ENCODE measurements around the gene FBXO10.
"Not testable (repeated sequence)": the region's sequence is repeated elsewhere in the genome, so short reads cannot be mapped to it uniquely, and the experiment has no call there.

Gene FBXO10

GRCh38 chr9:37575921-37576721 is at the start of gene FBXO10:
FBXO10 (minus strand) TSS chr9:37576380; CDS start chr9:37541768, 34,612 bp downstream.
- peak; percentile 41 for DNase-seq

DNA sequence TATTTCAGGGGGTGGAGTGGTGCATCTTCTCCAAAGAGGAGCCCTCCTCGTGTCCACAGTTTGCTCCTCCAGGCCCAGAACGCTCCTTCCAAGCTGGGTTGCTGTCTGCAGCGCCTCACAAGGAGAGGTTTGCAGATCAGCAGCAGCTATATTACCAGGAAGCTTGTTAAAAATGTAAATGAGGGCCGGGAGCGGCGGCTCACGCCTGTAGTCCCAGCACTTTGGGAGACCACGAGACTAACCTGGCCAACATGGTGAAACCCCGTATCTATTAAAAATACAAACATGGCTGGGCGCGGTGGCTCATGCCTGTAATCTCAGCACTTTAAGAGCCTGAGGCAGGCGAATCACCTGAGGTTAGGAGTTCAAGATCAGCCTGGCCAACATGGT is 49.6 kb upstream of the FBXO10 start:
- DNase-seq: no peak

DNA sequence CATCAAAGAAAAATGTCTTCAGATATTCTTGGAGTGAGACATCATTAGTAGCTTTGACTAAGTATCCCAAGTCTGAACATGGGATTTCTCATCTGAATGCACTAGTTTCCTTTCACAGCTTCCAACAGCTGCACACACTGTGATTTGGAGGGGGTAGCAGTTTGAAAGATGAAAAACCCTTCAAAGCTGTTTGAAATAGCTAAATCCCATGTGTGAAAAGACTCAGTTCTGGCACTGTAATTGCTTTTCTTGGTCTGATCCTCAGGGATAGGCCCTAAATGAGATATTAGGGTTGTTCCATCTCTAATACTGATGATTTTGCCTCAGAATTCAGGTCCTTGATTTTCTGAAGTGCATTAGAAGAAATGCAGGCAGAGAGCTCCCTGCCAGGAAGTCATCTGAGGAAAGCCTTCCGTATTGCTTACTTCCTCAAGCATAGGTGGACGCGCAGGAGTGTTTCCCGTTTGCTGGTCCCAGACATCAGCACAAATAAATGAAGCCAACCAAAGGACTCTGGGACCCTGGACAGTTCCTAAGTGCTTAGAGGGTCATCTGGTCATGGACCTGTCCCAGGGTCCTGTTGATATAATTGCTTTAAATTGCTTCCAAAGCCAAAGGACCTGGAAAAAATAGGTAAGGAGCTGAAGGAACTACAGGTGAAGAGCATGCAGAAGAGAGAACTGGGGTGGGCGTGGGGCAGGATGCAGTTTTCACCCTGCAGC is 49.0 kb upstream of the FBXO10 start:
- no peak for DNase-seq

GRCh38 chr9:37624073-37624472 is 47.9 kb upstream of the FBXO10 start:
- no peak for DNase-seq

- DNase-seq: no peak
These were observed 47.1 kb upstream of the FBXO10 start for GRCh38 chr9:37623267-37623666.

DNA sequence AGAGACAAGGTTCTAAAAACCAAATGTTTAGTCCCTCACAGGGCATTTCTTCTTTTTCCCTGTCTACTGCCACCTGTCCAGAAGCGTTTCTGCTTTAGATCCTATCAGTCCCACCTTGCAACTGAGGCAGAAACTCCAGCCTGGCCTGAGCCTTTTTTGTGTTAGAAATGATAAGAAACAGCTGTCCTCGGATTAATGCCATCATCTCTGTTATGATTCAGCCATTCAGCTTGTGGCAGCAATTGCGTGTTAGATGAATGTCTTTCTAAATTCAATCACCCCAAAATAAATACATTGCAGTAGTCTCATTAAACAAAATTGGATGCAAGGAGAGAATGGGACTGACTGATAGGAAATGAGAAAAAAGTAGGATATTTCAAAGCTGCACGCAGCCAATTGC is 46.3 kb upstream of the FBXO10 start:
- no peak for DNase-seq

GRCh38 chr9:37621273-37622121 is 45.3 kb upstream of the FBXO10 start:
- DNase-seq: no peak

DNA sequence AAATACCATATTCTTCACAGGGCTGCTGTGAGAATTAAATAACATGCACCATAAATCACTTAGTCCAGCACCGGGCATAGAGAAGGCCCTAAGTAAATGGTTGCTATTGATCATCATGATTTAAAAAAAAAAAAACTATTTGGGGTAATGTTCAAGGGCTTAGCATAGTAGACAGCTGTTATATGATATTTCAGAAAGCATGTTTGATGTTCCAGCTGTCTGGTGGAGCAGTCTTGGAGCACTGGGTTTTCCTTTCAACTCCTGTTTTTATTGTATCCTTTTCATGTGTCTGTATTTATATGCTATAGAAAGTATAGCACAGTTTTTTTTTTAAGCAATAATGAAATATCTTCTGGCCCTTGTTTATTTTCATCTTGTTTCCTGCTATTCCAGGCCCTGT is 44.2 kb upstream of the FBXO10 start:
- no peak for DNase-seq

- DNase-seq: no peak
These were observed 43.6 kb upstream of the FBXO10 start for GRCh38 chr9:37619806-37620205.

DNA sequence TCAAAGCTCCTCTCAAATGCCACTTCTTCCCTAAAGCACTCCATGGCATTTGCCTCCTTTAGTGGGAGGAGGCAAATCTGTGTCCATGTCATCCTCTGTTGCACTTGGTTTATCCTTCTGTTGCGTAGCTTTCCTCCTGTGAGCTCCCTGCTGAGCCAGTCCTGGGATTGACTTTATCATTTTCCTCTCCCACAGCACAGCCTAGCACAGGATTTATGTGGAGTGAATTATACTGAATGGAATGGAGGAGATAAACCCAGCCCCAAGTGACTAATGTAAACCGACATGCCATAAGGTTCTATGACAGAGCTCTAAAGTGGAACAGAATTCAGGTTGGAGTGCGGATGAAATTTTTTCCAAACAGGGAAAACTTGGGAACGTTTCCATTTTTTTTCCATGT is 42.6 kb upstream of the FBXO10 start:
- DNase-seq: no peak

DNA sequence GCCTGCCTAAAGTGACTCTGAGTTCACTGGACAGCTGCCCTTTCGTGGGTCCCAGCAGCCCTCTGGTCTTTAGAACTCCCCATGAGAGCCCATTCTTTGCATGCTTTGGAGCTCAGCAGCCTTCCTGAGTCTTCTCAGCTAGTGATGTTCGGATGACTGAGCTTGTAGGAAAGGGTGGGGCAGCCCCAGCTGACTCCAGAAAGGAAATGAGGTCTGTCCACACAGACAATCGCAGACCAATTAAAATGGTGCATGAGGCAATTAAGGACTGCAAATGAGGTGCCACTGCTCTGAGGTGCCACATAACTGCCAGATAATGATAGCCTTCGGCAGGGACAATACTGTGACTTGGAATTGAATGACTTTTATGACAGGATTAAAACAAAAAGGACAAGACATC is 41.7 kb upstream of the FBXO10 start:
- no peak for DNase-seq

- no peak for DNase-seq
These were observed 41.0 kb upstream of the FBXO10 start for GRCh38 chr9:37617161-37617560.

DNA sequence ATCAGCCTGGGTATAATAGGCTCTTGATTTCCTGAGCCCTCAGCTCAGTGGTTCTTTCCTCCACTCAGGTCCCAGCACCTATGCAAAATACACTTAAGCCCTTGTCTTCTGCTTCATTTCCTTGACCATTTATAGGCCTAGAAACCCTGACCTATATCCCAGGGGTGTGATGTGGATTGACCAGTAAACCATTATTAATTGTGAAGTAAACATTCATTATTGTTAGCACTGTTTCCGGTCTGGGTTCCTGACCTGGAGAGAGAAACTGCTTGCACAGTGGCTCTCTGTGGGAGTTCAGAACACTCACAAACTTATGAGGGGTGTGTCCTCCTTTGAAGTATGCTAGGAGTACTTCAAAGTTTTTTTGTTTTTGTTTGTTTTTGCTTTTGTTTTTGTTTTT is 35.8 kb upstream of the FBXO10 start:
- DNase-seq: no peak

DNA sequence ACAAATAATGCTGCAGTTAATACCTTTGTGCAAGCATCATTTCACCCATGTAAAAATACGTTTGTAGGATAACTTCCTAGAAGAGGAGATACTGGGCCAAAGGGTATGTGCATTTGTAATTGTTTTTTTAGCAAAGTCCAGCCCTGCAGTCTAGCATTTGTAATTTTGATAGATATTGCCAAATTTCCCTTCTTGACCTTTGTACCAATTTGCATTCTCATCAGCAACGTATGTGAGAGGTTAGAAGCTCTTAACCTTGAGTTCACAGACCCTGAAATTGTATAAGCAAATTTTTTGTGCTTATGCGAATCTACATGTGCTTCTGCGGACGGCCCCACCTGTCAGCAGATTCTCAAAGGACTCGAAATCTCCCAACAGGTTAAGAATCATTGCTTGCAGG is 34.8 kb upstream of the FBXO10 start:
- no peak for DNase-seq

GRCh38 chr9:37609735-37610397 is 33.7 kb upstream of the FBXO10 start:
- no peak for DNase-seq

DNA sequence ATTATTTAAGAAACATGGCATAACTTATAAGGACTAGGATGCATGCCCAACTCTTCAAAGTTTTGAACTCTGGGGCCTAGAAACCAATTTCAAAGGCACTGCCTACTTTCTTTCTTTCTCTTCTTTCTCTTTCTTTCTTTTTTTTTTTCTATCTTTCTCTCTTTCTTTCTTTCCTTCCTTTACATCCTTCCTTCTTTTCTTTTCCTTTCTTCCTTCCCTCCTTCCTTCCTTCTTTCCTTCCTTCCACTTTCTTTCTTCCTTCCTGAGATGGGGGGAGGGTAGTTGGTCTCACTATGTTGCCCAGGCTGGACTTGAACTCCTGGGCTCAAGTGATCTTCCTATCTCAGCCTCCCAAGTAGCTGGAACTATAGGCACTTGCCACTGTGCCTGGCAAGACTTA is 32.1 kb upstream of the FBXO10 start:
- no peak for DNase-seq

DNA sequence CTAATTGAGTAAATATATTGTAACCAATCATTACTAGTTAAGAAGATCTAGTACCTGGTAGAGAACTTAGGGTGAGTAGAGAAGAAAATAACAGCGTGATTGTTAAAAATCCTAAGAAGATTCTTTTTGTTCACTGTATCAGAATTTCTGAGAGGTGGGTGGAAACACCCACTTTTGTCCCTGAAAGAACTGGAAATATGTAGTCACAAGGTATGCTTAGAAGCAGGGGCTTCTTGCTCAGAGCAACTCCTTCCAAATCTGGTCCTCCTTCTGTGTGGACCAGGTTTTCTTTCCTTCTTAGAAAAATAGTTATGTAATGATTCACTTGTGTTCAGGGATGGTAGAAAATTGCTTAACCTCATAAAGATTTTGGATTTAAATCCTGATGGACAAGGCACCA is 28.1 kb upstream of the FBXO10 start:
- no peak for DNase-seq

DNA sequence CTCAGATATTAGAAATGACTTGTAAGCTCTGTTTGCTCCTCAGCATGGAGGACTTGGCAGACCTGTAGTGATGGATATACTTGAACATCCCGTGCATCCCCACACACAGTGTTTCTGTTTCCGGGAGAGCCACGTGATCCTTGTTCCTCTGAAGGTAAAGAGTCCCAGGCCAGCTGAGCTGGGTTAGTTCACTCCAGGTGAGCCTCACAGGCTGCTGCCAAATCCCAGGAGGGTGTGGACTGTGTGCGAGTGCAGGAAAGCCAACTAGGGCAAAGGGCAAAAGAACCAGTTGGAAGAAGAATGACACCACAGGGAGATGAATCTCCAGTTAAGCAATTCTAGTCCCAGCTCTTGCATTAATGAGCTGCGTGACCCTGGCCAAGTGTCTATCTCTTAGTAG is 26.6 kb upstream of the FBXO10 start:
- no peak for DNase-seq

- not testable (repeated sequence) for DNase-seq
These were observed 25.9 kb upstream of the FBXO10 start for GRCh38 chr9:37602061-37602460.

DNA sequence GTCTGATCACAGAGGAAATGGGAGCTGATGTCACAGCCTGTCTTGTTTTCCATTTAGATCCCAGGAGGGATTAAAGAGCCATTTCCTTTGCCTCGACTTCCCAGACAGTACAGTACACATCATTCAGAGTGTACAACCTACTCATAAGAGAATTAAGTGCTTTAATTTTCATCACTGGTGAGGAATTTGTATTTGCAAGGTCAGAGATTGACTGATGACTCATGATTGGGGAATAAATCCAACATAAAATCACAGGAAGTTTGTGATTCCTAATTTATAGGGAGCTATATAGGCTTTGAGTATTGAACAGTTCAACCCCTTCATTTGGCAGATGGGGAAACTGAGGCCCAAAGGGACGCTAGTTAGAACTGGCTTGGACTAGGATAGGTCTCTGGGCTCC is 20.3 kb upstream of the FBXO10 start:
- no peak for DNase-seq

GRCh38 chr9:37593883-37594448 is 17.8 kb upstream of the FBXO10 start:
- DNase-seq: peak; percentile 57

- peak; percentile 92 for DNase-seq
These were observed 16.1 kb upstream of the FBXO10 start, which contains the start of gene TOMM5 for GRCh38 chr9:37592108-37592951. TOMM5 (minus strand) TSS chr9:37592597; CDS start chr9:37592532, 65 bp downstream.
